ENCODE data around the gene GPR160. TPM values are rescaled to one million over a fixed set of nuclear protein-coding genes. Genes with fewer than 3 reads are reported as not detected.
"Not testable (repeated sequence)": the region's sequence is repeated elsewhere in the genome, so short reads cannot be mapped to it uniquely, and the experiment has no call there.

Gene GPR160
- total RNA-seq, 1 donor from 2014 or later, result 9.6 TPM

DNA sequence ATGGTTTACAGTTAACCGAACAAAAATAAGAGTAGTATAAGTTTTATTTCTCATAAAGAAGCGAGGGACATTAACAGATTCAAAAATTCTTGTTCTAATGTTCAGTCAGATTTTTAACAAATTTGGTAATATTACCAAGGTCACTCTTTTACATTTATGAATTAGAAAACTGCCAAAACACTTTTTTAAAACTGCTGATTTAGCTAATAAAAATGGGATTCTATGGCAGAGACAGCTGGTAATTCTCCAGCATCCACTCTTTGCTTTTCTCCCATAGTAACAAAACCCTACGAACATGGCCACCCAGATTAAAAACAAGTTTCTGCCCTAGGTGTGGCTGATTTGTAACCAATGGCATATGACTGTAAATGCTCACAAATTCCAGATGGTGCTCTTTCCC, 71.2 kb downstream of the GPR160 start:
- intact Hi-C loops (cut with micrococcal nuclease), result loop anchor here (5.0 kb wide), 1 partner anchor 1348 kb away; no protein-coding TSS in a partner anchor

DNA sequence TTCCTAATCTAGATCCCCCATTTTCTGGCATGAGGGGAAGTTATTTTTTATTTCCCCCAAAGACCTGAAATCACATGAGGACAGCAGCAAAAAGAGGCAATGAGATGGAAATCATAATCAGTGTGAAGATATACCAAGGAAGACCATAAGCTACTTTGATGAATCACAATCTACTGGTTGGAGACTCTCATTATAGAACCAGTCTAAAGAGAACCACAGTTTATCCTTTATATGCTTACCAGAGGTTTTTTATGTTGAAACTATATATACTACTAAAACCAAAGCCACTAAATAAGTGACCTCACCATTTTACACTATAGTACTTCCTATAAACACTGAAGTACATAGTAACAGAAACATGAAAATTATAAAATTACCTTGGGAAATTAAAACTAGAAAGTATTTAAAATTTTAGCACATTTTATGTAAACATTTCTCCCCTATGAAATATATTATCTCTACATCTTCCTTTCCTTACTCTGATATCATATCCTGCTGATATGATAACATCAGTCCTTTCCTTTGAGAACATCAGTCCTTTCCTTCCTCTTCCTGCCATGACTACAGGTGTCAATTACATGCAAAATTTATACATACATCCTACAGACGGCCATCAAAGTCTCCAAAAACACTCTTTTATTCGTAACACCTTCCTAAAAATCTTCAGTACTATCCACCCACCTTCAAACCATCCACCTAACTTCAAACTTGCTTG, 71.9 kb downstream of the GPR160 start:
- intact Hi-C loops (cut with micrococcal nuclease), result loop anchor here (5.0 kb wide), 1 partner anchor 1348 kb away; no protein-coding TSS in a partner anchor

DNA sequence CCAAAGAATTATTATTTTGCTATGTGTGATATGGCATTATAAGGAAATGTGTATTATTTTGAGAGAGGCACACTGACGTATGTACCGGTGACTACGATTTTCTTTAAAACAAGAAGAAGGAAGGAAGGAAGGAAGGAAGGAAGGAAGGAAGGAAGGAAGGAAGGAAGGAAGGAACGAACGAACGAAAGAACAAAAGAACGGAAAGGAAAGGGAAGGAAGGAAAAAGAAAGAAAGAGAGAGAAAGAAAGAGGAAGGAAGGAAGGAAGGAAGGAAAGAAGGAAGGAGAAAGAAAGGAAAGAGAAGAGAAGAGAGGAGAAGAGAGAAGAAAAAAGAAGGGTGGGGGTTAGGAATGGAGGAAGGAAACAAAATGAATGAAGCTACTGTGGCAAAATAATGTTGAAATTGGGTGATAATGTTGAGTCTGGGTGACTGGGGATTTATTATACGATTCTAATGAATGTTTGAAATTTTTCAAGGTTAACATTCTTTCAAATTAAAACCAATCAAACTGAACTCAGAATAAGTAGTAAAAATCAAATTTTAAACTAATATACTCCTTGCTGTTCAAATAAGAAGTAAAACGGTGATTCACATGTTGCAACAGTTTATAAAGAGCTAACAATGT, 73.5 kb downstream of the GPR160 start:
- intact Hi-C loops (cut with micrococcal nuclease), result no loop called here

DNA sequence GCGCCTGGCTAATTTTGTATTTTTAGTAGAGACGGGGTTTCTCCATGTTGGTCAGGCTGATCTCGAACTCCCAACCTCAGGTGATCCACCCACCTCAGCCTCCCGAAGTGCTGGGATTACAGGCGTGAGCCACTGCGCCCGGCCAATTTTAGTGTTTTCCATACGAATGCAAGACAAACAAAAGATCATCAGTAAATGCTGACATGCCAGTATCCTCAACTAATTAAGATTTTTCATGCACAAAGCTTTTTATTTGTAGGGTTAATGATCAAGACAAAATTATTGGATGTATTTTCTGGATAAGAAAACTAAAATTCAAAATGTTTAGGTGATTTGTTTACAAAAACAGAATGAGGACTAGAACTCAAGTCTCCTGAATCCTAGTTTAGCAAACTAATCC, 76.4 kb downstream of the GPR160 start:
- intact Hi-C loops (cut with micrococcal nuclease), result not testable (repeated sequence)

DNA sequence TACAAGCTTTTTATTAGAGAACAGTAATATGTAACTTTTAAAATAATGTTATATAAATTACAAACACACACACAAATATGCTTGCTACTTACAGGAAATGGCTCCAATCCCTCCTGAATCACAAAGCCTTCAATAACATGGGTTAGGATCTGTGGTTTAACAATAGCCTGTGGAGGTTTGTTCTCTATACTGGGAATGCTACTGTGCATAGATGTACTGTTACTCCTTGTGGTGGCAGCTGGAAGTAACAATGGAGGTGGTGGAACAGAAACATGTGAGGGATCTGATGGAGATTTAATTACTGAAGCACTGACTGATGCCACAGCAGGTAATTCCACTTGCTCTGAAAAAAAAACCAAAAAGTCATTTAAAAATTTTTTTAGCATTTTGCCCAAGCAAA, 79.3 kb downstream of the GPR160 start:
- intact Hi-C loops (cut with micrococcal nuclease), result no loop called here

DNA sequence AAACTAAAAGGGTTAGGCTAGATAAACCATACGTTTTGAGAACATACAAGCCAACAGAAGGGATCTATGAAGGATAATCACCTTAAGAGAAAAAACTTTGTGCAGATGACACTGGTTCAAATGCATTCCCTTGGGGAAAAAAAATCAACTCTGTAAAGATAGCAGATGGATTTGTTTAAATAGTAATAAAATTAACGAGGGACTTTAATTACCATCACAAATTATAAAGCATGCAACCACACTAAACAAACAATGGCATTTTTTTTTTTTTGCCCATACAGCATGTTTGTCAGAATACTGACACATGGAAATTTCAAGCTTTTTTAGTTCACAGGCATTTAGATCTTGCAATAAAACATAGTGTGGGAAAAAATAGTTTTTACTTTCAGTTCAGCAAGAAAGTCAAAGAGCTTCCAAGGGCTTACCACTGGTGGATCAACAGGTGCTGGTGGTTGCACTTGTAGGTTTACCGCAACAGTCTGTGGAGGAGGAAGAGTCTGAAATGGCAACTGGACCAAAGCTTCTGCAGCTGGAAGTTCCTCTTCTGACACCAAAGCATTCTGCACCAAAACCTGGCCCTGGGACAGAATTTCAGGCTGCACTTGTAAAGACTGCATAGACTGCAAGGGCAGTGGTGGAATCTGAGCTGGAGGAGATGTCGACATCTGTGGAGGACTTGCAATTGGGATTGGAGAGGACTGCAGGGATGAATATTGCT, 90.6 kb downstream of the GPR160 start:
- intact Hi-C loops (cut with micrococcal nuclease), result loop anchor here (5.0 kb wide), 1 partner anchor 44 kb away; no protein-coding TSS in a partner anchor

DNA sequence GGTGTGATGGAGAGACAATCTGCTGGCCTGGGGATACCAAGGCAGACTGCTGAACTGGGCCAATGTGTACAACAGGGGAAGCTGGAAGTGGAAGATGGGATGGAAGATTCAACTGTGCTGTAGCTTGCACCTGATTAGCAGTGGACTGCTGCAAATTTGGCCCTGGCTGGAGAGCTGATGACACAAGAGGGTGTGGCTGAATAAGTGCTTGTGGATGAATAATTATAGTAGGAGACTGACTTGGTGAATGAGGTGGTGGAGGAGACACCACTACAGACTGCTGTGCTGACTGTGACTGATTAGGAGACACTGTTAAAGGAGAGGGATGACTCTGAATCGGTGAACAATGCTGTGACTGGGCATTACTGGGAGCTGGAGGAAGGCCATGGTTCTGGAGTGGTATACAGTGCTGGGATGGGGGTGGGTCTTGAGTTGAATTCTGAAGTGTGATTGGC, 91.2 kb downstream of the GPR160 start:
- intact Hi-C loops (cut with micrococcal nuclease), result loop anchor here (5.0 kb wide), 1 partner anchor 43 kb away; no protein-coding TSS in a partner anchor

DNA sequence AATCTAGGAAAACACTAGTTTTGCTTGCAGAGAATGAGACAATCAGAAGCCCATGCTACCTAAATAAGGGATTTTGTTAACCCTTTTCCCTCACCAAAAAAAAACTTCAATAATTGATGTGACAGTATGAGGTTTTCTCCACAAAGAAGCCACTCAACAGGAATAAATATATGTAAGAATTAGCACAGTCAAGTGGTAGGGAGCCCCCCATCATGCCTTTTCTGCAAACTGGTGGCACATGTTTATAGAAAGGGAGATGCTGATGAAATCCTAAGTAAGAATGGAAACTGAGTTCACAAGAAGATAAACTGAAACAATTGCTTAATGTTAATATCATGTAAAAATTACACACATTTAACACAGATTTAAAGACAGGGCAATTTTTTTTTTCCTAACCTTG, 92.7 kb downstream of the GPR160 start:
- intact Hi-C loops (cut with micrococcal nuclease), result no loop called here

DNA sequence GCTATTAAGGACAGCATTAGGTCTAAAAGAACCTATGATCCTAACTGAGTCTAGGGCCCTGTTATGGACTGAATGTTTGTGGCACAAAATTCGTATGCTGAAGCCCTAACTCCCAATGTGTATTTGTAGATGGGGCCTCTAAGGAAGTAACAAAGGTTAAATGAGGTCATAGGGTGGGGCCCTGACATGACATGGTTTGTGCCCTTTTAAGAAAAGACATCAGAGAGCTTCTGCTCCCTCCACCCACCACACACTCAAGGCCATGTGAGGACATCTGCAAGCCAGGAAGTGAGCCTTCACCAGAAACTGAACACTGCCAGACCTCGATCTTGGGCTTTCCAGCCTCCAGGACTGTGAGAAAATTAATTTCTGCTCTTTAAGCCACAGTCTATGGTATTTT, 94.5 kb downstream of the GPR160 start:
- intact Hi-C loops (cut with micrococcal nuclease), result no loop called here

Other genes with a start within 250 kb of the GPR160 start
- gene LRRIQ4, start 225.1 kb upstream of the GPR160 start, total RNA-seq, result 0.16 TPM in 1 of 2 replicates, not detected in the other
- gene LRRC34, start 225.1 kb upstream of the GPR160 start, total RNA-seq, result 4.5 and 5.1 TPM in 2 replicates
- not detected in 2 replicates for gene LRRC31, start 168.1 kb upstream of the GPR160 start, total RNA-seq
- gene SAMD7, start 126.4 kb upstream of the GPR160 start, total RNA-seq, result not detected in 2 replicates
- 67.4 and 68.9 TPM in 2 replicates for gene SEC62, start 71.2 kb upstream of the GPR160 start, total RNA-seq
- 56.0 and 68.9 TPM in 2 replicates for gene PHC3, start 143.7 kb downstream of the GPR160 start, total RNA-seq
- gene PRKCI, start 184.4 kb downstream of the GPR160 start, total RNA-seq, result 20.8 and 21.7 TPM in 2 replicates